ENCODE measurements around the gene FADS2.

FADS2 gene

DNA sequence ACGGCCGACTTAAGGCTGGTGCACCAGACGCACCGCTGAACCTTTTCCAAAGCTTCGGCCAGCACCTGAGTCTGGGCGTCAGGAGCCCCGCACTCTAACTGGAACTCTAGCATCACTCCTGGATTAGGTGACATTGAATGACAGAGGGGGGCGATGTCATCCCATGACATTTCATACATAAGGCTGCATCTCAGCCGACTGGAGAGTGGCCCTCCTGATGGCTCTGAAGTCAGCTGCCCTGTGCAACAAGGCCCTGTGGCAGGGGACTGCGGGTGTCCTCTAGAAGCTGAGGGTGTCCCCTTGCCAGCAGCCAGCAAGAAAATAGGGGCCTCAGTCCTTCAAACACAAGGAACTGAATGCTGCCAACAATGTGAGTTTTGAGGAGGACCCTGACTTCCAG, 73.3 kb downstream of the FADS2 start:
- no peak overlapping the region for H3K27ac ChIP-seq (ENCODE audit: low read depth, low read length, severe bottlenecking)
- WGBS, 2 experiments (ENCODE audit: insufficient coverage in 2 of 2): 93 to 94% methylated on average over 9 to 10 of the region's 10 CpGs
- no peak overlapping the region for H3K4me3 ChIP-seq (ENCODE audit: extremely low read depth, insufficient read depth, low read length, poor library complexity, severe bottlenecking)
- no peaks in the 10 kb centered on the region for H3K36me3 ChIP-seq (ENCODE audit: control insufficient read depth, insufficient read depth, low read length)
- peaks cover 6% of the 10 kb centered on the region for H3K4me1 ChIP-seq (ENCODE audit: control insufficient read depth, insufficient read depth, low read length, poor library complexity, severe bottlenecking)
- H3K9me3 ChIP-seq (ENCODE audit: control insufficient read depth, low read length): no peaks in the 10 kb centered on the region

DNA sequence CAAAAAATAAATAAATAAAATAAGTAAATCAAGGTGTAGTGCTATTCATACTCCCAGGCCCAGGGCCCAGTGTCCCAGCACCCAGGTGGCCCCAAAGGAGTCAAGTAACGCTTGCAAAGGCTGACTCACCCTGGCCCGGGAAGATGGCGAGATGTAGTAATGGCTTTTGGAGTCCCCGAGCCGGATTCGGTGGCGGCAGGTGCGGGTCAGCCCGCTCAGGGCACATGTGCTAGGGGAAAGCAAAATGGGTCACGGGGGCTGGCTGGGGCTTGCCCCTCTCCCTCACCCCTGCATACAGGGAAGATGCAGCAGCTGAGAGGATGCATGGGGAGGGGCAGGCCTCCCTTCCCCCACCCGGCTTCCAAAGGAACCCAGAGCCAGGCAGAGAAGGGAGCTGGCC, 74.2 kb downstream of the FADS2 start:
- Histone ChIP-seq H3K4me1 (ENCODE audit: control insufficient read depth, insufficient read depth, low read length, poor library complexity, severe bottlenecking) (peaks cover 6% of the 10 kb centered on the region), H3K36me3 (ENCODE audit: control insufficient read depth, insufficient read depth, low read length) (no peaks in the 10 kb centered on the region), H3K9me3 (ENCODE audit: control insufficient read depth, low read length) (no peaks in the 10 kb centered on the region), H3K27ac (ENCODE audit: low read depth, low read length, severe bottlenecking) (no peak overlapping the region), H3K4me3 (ENCODE audit: extremely low read depth, insufficient read depth, low read length, poor library complexity, severe bottlenecking) (no peak overlapping the region)
- WGBS, 2 experiments (ENCODE audit: insufficient coverage in 2 of 2): 87 to 88% methylated on average over 11 of the region's 11 CpGs

DNA sequence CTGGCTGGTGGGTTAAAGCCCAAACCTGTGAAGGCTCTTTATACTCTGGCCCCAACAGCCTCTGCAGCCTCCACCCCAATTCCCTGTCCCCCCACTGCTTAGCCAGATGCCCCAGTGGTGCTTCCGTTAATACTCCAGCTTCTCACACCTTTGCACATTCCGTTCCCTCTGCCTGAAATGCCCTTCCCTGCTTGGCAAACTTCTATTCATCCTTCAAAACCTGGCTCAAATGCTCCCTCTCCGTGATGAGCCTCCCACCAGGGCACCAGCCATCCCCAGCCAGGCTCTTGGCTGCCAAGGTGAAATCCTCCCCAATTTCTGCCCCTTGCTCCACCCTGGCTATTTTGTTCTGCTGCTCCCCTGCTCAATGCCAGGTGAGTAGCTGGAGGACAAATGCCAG, 75.7 kb downstream of the FADS2 start:
- H3K4me1 ChIP-seq (ENCODE audit: control insufficient read depth, insufficient read depth, low read length, poor library complexity, severe bottlenecking): peaks cover 6% of the 10 kb centered on the region
- no peak overlapping the region for H3K27ac ChIP-seq (ENCODE audit: low read depth, low read length, severe bottlenecking)
- no peak overlapping the region for H3K4me3 ChIP-seq (ENCODE audit: extremely low read depth, insufficient read depth, low read length, poor library complexity, severe bottlenecking)
- no peaks in the 10 kb centered on the region for H3K36me3 ChIP-seq (ENCODE audit: control insufficient read depth, insufficient read depth, low read length)
- H3K9me3 ChIP-seq (ENCODE audit: control insufficient read depth, low read length): no peaks in the 10 kb centered on the region
- 92 to 95% methylated on average over 3 of the region's 3 CpGs for WGBS, 2 experiments (ENCODE audit: insufficient coverage in 2 of 2)

DNA sequence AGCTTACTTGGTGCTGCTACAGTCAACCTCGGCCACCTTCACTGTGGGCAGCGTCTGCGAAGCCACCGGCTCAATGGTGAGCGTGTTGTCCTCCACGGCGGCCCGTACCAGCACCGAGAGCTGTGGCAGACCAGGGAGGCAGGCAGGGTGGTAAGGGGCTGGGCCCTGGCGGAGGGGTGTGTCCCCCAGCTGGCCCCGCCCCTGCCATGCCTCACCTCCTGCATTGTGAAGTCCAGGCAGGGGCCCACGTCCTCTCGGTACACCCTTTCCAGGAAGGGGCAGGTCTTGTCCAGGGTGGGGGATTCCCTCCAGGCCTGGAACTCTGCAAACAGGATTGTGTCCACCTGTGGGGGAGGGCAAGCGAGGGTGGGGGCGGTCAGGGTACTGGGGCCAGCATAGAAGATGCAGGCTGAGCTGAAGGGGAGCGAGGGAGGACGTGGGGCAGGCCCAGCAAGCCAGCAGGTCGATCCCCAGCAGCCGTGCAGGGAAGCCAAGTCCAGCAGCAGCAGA, 76.5 kb downstream of the FADS2 start:
- no peak overlapping the region for H3K27ac ChIP-seq (ENCODE audit: low read depth, low read length, severe bottlenecking)
- H3K4me3 ChIP-seq (ENCODE audit: extremely low read depth, insufficient read depth, low read length, poor library complexity, severe bottlenecking): no peak overlapping the region
- H3K9me3 ChIP-seq (ENCODE audit: control insufficient read depth, low read length): no peaks in the 10 kb centered on the region
- H3K36me3 ChIP-seq (ENCODE audit: control insufficient read depth, insufficient read depth, low read length): no peaks in the 10 kb centered on the region
- peaks cover 8% of the 10 kb centered on the region for H3K4me1 ChIP-seq (ENCODE audit: control insufficient read depth, insufficient read depth, low read length, poor library complexity, severe bottlenecking)
- WGBS, 2 experiments (ENCODE audit: insufficient coverage in 2 of 2): 54 to 72% methylated on average over 9 to 17 of the region's 19 CpGs

DNA sequence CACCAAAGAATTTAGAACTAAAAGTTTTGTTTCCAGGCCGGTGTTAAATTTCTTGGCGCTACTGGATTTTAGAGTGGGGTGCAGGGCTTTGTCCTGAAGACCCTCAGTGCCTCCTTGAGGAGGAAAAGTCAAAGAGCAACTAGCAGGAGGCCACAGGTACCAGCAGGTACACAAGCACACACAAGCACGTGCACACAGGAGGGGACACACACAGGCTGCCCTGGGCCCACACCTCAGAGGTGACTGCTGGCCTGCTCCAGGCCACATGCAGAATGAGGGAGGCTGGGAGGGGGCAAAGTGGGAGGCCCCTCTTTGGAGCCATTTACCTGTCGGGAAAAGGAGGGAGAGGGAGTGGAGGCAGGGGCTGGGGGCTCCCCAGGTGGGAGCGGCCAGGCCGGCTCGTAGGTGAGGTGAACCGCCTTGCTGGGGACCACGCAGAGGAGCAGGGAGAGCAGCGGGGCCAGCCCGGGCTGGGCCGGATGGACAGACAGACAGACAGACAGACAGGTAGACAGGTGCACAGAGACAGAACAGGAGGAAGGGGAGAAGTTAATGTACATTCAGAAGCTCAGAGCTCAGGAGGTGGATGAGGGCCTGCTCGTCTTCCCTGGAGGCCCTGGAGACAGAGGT, 77.1 kb downstream of the FADS2 start:
- no peaks in the 10 kb centered on the region for H3K36me3 ChIP-seq (ENCODE audit: control insufficient read depth, insufficient read depth, low read length)
- 94% methylated on average over 13 of the region's 13 CpGs for WGBS, 2 experiments (ENCODE audit: insufficient coverage in 2 of 2)
- H3K27ac ChIP-seq (ENCODE audit: low read depth, low read length, severe bottlenecking): no peak overlapping the region
- H3K4me3 ChIP-seq (ENCODE audit: extremely low read depth, insufficient read depth, low read length, poor library complexity, severe bottlenecking): no peak overlapping the region
- peaks cover 8% of the 10 kb centered on the region for H3K4me1 ChIP-seq (ENCODE audit: control insufficient read depth, insufficient read depth, low read length, poor library complexity, severe bottlenecking)
- H3K9me3 ChIP-seq (ENCODE audit: control insufficient read depth, low read length): no peaks in the 10 kb centered on the region

DNA sequence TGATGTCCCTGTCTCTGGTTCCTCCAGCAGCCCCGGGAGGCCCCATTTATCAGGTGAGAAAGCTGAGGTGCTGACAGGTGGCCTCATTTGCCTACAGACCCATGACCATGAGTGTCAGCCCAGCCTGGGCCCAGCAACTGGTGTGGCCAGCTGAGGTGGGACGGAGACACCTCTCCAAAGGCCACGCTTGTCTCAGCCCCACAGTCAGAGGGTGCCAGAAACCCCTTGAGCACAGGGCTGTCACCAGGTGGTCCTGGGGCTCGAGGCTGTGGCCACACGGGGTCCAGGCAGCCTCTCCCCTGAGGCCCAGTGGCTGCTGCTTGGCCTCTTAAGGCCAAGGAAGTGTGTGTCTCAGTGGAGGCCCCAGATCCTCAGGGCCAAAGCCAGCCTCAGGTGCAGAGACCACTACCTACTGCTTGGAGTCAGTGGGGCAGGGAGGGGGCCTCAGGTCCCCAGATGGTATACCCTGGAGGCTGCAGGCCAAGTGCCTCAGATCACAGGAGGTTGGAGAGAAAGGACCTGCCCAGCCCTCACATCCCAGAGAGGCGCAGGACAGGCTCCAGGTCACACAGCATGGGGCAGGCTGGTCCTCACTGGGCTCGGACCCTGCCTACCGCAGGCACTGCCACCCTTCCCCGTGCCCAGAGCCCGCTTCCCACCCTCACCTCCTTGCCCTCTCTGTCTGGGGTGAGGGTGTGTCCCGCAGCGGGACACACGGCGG, 77.9 kb downstream of the FADS2 start:
- WGBS, 2 experiments (ENCODE audit: insufficient coverage in 2 of 2): 92 to 93% methylated on average over 7 to 13 of the region's 14 CpGs
- H3K4me1 ChIP-seq (ENCODE audit: control insufficient read depth, insufficient read depth, low read length, poor library complexity, severe bottlenecking): peaks cover 8% of the 10 kb centered on the region
- H3K36me3 ChIP-seq (ENCODE audit: control insufficient read depth, insufficient read depth, low read length): no peaks in the 10 kb centered on the region
- no peaks in the 10 kb centered on the region for H3K9me3 ChIP-seq (ENCODE audit: control insufficient read depth, low read length)
- H3K4me3 ChIP-seq (ENCODE audit: extremely low read depth, insufficient read depth, low read length, poor library complexity, severe bottlenecking): no peak overlapping the region
- no peak overlapping the region for H3K27ac ChIP-seq (ENCODE audit: low read depth, low read length, severe bottlenecking)

DNA sequence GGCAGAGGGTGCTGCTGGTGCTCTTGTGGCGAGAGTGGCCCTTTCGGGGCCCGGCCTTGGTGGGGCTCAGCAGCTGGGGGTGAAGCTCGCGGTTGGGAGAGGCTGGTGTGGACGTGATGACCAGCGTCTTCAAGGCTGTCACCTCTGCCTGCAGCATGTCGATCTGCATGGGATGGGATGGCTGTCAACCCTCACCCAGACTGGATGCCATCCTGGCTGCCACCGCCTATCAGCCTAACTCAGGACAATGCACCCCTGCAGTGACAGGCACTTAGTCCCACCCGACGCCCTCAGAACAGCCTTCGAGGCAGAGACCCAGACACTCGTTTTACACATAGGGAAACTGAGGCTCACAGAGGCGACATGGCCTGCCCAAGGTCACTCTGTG, 78.4 kb downstream of the FADS2 start:
- Histone ChIP-seq H3K4me3 (ENCODE audit: extremely low read depth, insufficient read depth, low read length, poor library complexity, severe bottlenecking) (no peak overlapping the region), H3K4me1 (ENCODE audit: control insufficient read depth, insufficient read depth, low read length, poor library complexity, severe bottlenecking) (peaks cover 8% of the 10 kb centered on the region), H3K27ac (ENCODE audit: low read depth, low read length, severe bottlenecking) (no peak overlapping the region), H3K9me3 (ENCODE audit: control insufficient read depth, low read length) (no peaks in the 10 kb centered on the region), H3K36me3 (ENCODE audit: control insufficient read depth, insufficient read depth, low read length) (no peaks in the 10 kb centered on the region)
- WGBS, 2 experiments (ENCODE audit: insufficient coverage in 2 of 2): 88 to 89% methylated on average over 14 of the region's 14 CpGs

DNA sequence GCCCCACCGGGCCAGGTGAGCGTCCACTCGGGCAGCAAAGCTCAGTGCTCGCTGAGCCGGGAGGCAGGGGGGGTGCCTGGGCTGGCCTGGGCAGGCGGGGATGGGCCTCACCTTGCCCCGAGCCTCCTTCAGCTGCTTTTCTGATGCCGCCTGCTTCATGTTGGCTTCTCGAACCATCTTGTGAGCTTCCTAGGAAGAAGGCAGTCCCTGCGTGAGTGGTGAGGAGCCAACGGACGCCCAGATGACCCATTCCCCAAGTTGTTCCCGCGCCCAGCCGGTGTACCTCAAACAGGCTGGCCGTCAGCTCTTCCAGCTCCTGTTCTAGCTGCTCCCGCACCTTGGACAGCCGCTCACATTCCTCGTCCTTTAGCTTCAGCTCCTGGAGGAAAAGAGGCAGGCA, 79.2 kb downstream of the FADS2 start:
- H3K4me3 ChIP-seq (ENCODE audit: extremely low read depth, insufficient read depth, low read length, poor library complexity, severe bottlenecking): no peak overlapping the region
- WGBS, 2 experiments (ENCODE audit: insufficient coverage in 2 of 2): 93 to 95% methylated on average over 16 to 19 of the region's 19 CpGs
- no peaks in the 10 kb centered on the region for H3K36me3 ChIP-seq (ENCODE audit: control insufficient read depth, insufficient read depth, low read length)
- no peak overlapping the region for H3K27ac ChIP-seq (ENCODE audit: low read depth, low read length, severe bottlenecking)
- H3K4me1 ChIP-seq (ENCODE audit: control insufficient read depth, insufficient read depth, low read length, poor library complexity, severe bottlenecking): peaks cover 8% of the 10 kb centered on the region
- H3K9me3 ChIP-seq (ENCODE audit: control insufficient read depth, low read length): no peaks in the 10 kb centered on the region

DNA sequence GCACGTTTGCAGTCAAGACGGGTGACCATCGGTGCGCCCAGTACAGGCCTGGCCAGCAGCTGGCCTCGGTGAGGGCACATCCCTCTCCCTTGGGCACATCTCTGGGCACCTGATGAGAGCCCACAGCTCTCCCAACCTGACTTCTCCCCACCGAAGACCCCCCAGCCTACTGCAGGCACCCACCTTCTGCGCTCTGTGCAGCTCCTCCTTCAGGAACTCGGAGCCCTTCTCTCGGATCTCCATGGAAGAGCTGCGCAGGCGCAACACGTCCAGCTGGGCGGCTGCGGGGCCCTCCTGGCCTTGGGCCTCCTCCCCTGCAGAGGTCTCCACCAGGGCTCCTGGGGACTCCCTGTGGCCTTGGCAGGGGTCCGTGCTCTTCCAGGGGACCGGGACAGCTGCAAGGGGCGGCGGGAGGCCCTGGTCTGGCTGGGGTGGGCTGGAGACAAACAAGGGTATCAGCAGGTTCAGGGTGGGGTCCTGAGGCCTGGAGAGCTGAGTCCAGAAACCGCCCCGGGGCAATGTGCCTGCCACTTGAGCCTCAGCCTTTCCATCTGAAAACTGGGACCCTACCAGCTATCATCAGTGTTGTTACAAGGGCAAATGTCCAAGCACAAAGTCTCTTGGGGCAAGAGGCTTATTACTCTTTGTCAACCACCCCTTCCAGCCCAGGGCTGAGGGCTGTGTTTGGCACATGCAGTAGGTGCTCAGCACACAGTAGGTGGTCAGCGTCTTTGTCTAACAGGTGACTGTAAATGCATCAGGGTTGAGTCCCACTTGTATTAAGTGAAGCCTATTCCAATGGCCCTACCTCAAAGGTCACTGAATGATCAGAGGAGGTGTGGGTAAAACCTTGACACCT, 80.0 kb downstream of the FADS2 start:
- H3K36me3 ChIP-seq (ENCODE audit: control insufficient read depth, insufficient read depth, low read length): no peaks in the 10 kb centered on the region
- H3K4me1 ChIP-seq (ENCODE audit: control insufficient read depth, insufficient read depth, low read length, poor library complexity, severe bottlenecking): peaks cover 8% of the 10 kb centered on the region
- H3K4me3 ChIP-seq (ENCODE audit: extremely low read depth, insufficient read depth, low read length, poor library complexity, severe bottlenecking): no peak overlapping the region
- 94 to 95% methylated on average over 19 to 21 of the region's 21 CpGs for WGBS, 2 experiments (ENCODE audit: insufficient coverage in 2 of 2)
- no peak overlapping the region for H3K27ac ChIP-seq (ENCODE audit: low read depth, low read length, severe bottlenecking)
- H3K9me3 ChIP-seq (ENCODE audit: control insufficient read depth, low read length): no peaks in the 10 kb centered on the region

DNA sequence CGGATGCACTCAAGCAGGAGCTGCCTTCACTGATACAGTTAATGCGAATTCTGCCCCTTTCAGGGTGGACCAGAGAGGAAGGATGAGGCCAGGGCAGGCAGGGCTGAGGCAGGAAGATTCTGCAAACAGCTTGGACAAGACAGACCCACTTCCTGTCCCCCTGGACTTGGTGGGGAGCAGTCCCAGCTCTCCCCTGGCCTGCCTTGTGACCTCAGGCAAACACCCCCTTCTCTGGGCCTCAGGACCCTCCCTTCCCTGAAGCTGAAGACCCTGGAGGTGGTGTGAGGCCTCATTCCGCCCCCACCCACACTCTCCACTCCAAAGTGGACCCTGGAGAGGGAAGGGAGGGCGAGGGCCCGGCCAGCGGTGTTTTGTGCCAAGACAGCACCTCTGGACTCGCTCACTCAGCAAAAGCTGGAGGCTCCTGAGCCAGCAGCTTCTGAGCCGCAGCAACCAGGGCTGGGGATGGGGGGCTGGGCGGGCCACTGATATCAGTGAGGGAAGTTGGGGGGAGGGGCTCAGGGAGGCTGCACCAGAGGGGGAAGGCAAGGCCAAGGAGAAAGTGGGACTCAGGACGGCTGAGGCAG, 80.7 kb downstream of the FADS2 start:
- Histone ChIP-seq H3K4me1 (ENCODE audit: control insufficient read depth, insufficient read depth, low read length, poor library complexity, severe bottlenecking) (peaks cover 8% of the 10 kb centered on the region), H3K4me3 (ENCODE audit: extremely low read depth, insufficient read depth, low read length, poor library complexity, severe bottlenecking) (no peak overlapping the region), H3K36me3 (ENCODE audit: control insufficient read depth, insufficient read depth, low read length) (no peaks in the 10 kb centered on the region), H3K9me3 (ENCODE audit: control insufficient read depth, low read length) (no peaks in the 10 kb centered on the region), H3K27ac (ENCODE audit: low read depth, low read length, severe bottlenecking) (peak overlapping the region; percentile 59)
- 53 to 77% methylated on average over 5 to 6 of the region's 10 CpGs for WGBS, 2 experiments (ENCODE audit: insufficient coverage in 2 of 2)
